H9 (cell line): ENCODE results near the gene ICE2. TPM values are rescaled to one million over a fixed set of nuclear protein-coding genes. Genes with fewer than 3 reads are reported as not detected.
A peak's percentile ranks its signal among the peaks of the same experiment; 100 is the strongest.

Experiments
- DNase-seq: peaks from one replicate; pipeline ENCODE4 v3.0.0-alpha.2; 2017
- H2AFZ ChIP-seq: one replicate; pipeline ENCODE4 v1.6.1; 2013; ENCODE audit warnings: mild to moderate bottlenecking, low read length, control low read depth, moderate library complexity
- H2AK5ac ChIP-seq: 2 replicates; pipeline ENCODE4 v1.6.1; 2013; ENCODE audit warnings: low read length, control low read depth, mixed read lengths; ENCODE audit not compliant: insufficient read length
- H2BK120ac ChIP-seq: one replicate; pipeline ENCODE4 v1.6.1; 2013; ENCODE audit warnings: low read depth, mild to moderate bottlenecking, low read length, control low read depth, inconsistent platforms; ENCODE audit not compliant: poor library complexity, severe bottlenecking
- H2BK12ac ChIP-seq: 2 replicates; pipeline ENCODE4 v1.6.1; 2013; ENCODE audit warnings: low read length, control low read depth, mixed read lengths, low read depth; ENCODE audit not compliant: insufficient read length
- H2BK15ac ChIP-seq: 2 replicates; pipeline ENCODE4 v1.6.1; 2013; ENCODE audit warnings: low read depth, low read length, control low read depth
- H2BK20ac ChIP-seq: one replicate; pipeline ENCODE4 v1.6.1; 2013; ENCODE audit warnings: low read depth, mild to moderate bottlenecking, low read length, control low read depth, inconsistent platforms; ENCODE audit not compliant: poor library complexity, severe bottlenecking
- H2BK5ac ChIP-seq: 2 replicates; pipeline ENCODE4 v1.6.1; 2013; ENCODE audit warnings: low read length, control low read depth, mixed read lengths; ENCODE audit not compliant: insufficient read length
- H3K14ac ChIP-seq: 2 replicates; pipeline ENCODE4 v1.6.1; 2013; ENCODE audit warnings: low read length, control low read depth; ENCODE audit not compliant: insufficient read depth
- H3K18ac ChIP-seq: 2 replicates; pipeline ENCODE4 v1.6.1; 2013; ENCODE audit warnings: low read depth, mild to moderate bottlenecking, mixed read lengths, low read length, control low read depth; ENCODE audit not compliant: insufficient read length
- H3K23ac ChIP-seq: 2 replicates; pipeline ENCODE4 v1.6.1; 2013; ENCODE audit warnings: low read length, control low read depth, mixed read lengths, low read depth; ENCODE audit not compliant: insufficient read length
- H3K23me2 ChIP-seq: 2 replicates; pipeline ENCODE4 v1.6.1; 2013; ENCODE audit warnings: low read depth, mild to moderate bottlenecking, mixed read lengths, low read length, control low read depth; ENCODE audit not compliant: insufficient read length, poor library complexity, severe bottlenecking
- H3K27ac ChIP-seq: 2 replicates; pipeline ENCODE4 v1.5.1; 2013; ENCODE audit warnings: low read length, control low read depth, mixed read lengths, low read depth; ENCODE audit not compliant: insufficient read length
- H3K27me3 ChIP-seq: 2 replicates; pipeline ENCODE4 v1.6.1; 2013; ENCODE audit warnings: low read length, control low read depth, inconsistent platforms; ENCODE audit not compliant: insufficient read depth
- H3K4ac ChIP-seq: 2 replicates; pipeline ENCODE4 v1.6.1; 2013; ENCODE audit warnings: low read depth, mild to moderate bottlenecking, control low read depth, inconsistent platforms, low read length, moderate library complexity
- H3K4me1 ChIP-seq: 2 replicates; pipeline ENCODE4 v1.6.1; 2013; ENCODE audit warnings: low read length, control low read depth, inconsistent platforms; ENCODE audit not compliant: insufficient read depth
- H3K4me2 ChIP-seq: 2 replicates; pipeline ENCODE4 v1.6.1; 2013; ENCODE audit warnings: low read length, control low read depth, mixed read lengths; ENCODE audit not compliant: insufficient read length, insufficient read depth
- H3K56ac ChIP-seq: 2 replicates; pipeline ENCODE4 v1.6.1; 2013; ENCODE audit warnings: low read depth, mild to moderate bottlenecking, mixed read lengths, low read length, control low read depth; ENCODE audit not compliant: insufficient read length
- H3K79me1 ChIP-seq: 2 replicates; pipeline ENCODE4 v1.6.1; 2013; ENCODE audit warnings: low read depth, mild to moderate bottlenecking, moderate library complexity, low read length, control low read depth, inconsistent platforms; ENCODE audit not compliant: insufficient read depth, poor library complexity, severe bottlenecking
- H3K79me2 ChIP-seq: 2 replicates; pipeline ENCODE4 v1.6.1; 2013; ENCODE audit warnings: low read length, control low read depth, inconsistent platforms; ENCODE audit not compliant: insufficient read depth
- H3K9ac ChIP-seq: 2 replicates; pipeline ENCODE4 v1.6.1; 2013; ENCODE audit warnings: low read length, control low read depth, mixed read lengths; ENCODE audit not compliant: insufficient read length; ENCODE audit errors: extremely low read depth
- H3K9me3 ChIP-seq: one replicate; pipeline ENCODE4 v1.6.1; 2013; ENCODE audit warnings: low read depth, low read length, inconsistent platforms; ENCODE audit not compliant: control insufficient read depth
- H3T11ph ChIP-seq: one replicate; pipeline ENCODE4 v1.6.1; 2013; ENCODE audit warnings: mild to moderate bottlenecking, low read length, control low read depth, inconsistent platforms
- H4K20me1 ChIP-seq: one replicate; pipeline ENCODE4 v1.6.1; 2013; ENCODE audit not compliant: control insufficient read depth, insufficient read length, insufficient read depth
- H4K5ac ChIP-seq: 2 replicates; pipeline ENCODE4 v1.6.1; 2013; ENCODE audit warnings: low read depth, mild to moderate bottlenecking, mixed read lengths, low read length, control low read depth; ENCODE audit not compliant: insufficient read length
- H4K8ac ChIP-seq: replicated peaks from 2 replicates; pipeline ENCODE4 v1.6.1; 2013; ENCODE audit warnings: low read length, control low read depth, mixed read lengths, low read depth; ENCODE audit not compliant: insufficient read length
- H4K91ac ChIP-seq: 2 replicates; pipeline ENCODE4 v1.6.1; 2013; ENCODE audit warnings: low read depth, mild to moderate bottlenecking, moderate library complexity, mixed read lengths, low read length, control low read depth; ENCODE audit not compliant: insufficient read length
- H3K27ac Mint-ChIP-seq, 3 experiments: 2 replicates in 2 of 3; 3 replicates in 1 of 3; pipeline ENCODE4 v1.8.0; 2020 to 2021; ENCODE audit warnings: mixed read lengths in 3 of 3, mild to moderate bottlenecking in 1 of 3, moderate library complexity in 1 of 3
- H3K27me3 Mint-ChIP-seq: 2 replicates; pipeline ENCODE4 v1.8.0; 2021; ENCODE audit warnings: low read depth, mild to moderate bottlenecking, moderate library complexity, mixed read lengths
- H3K36me3 Mint-ChIP-seq, 3 experiments: 2 replicates in 2 of 3; 3 replicates in 1 of 3; pipeline ENCODE4 v1.8.0; 2020 to 2021; ENCODE audit warnings: low read depth in 3 of 3, mixed read lengths in 3 of 3; ENCODE audit not compliant: insufficient read depth in 1 of 3
- H3K4me1 Mint-ChIP-seq, 2 experiments: 2 replicates each; pipeline ENCODE4 v1.8.0; 2020; ENCODE audit warnings: mixed read lengths in 2 of 2
- H3K4me3 Mint-ChIP-seq, 2 experiments: 2 replicates in 1 of 2; 3 replicates in 1 of 2; pipeline ENCODE4 v1.8.0; 2020 to 2021; ENCODE audit warnings: mild to moderate bottlenecking in 2 of 2, mixed read lengths in 2 of 2, moderate library complexity in 1 of 2
- H3K9me3 Mint-ChIP-seq, 2 experiments: 2 replicates in 1 of 2; 3 replicates in 1 of 2; pipeline ENCODE4 v1.8.0; 2020; ENCODE audit warnings: mild to moderate bottlenecking in 2 of 2, mixed read lengths in 2 of 2, moderate library complexity in 1 of 2
- total RNA-seq: library from RNA; stranded (reverse); gene quantifications from 2 replicates; pipeline ENCODE4 v1.2.1, GENCODE V29; 2021
- TF ChIP-seq, protein P1 (sequence below): fragments of 200-600 bp; sonication (generic); conservative IDR thresholded peaks from 3 replicates; pipeline ENCODE4 v1.8.0; 2021; ENCODE audit warnings: antibody characterized with exemption, mild to moderate bottlenecking

Gene ICE2
- total RNA-seq, 1 experiment from 2014 or later, result 76.3 TPM

GRCh38 chr15:60408463-60408981 lies 70.4 kb downstream of the ICE2 start:
- H3K4me1 ChIP-seq, result no peaks in the 10 kb centered on the region
- H2BK20ac ChIP-seq, result no peak overlapping the region
- H2AK5ac ChIP-seq, result no peak overlapping the region
- H3K9ac ChIP-seq, result no peak overlapping the region
- no peak overlapping the region for H3K4ac ChIP-seq
- H3K27ac Mint-ChIP-seq, result 0 out of 7 replicates have a peak overlapping the region, but pooled peaks of 1 of the 3 experiments have one; percentile 4
- no peak overlapping the region for H2BK5ac ChIP-seq
- H3K79me2 ChIP-seq, result no peaks in the 10 kb centered on the region
- H3K56ac ChIP-seq, result no peak overlapping the region
- H3K9me3 ChIP-seq, result no peaks in the 10 kb centered on the region
- TF ChIP-seq, protein P1, sequence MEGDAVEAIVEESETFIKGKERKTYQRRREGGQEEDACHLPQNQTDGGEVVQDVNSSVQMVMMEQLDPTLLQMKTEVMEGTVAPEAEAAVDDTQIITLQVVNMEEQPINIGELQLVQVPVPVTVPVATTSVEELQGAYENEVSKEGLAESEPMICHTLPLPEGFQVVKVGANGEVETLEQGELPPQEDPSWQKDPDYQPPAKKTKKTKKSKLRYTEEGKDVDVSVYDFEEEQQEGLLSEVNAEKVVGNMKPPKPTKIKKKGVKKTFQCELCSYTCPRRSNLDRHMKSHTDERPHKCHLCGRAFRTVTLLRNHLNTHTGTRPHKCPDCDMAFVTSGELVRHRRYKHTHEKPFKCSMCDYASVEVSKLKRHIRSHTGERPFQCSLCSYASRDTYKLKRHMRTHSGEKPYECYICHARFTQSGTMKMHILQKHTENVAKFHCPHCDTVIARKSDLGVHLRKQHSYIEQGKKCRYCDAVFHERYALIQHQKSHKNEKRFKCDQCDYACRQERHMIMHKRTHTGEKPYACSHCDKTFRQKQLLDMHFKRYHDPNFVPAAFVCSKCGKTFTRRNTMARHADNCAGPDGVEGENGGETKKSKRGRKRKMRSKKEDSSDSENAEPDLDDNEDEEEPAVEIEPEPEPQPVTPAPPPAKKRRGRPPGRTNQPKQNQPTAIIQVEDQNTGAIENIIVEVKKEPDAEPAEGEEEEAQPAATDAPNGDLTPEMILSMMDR, result no peak
- H3K18ac ChIP-seq, result no peak overlapping the region
- H3K4me3 Mint-ChIP-seq, result no peak overlapping the region
- no peak overlapping the region for H3K23ac ChIP-seq
- H2AFZ ChIP-seq, result no peak overlapping the region
- H3K36me3 Mint-ChIP-seq, result no peaks in the 10 kb centered on the region
- H3K23me2 ChIP-seq, result no peaks in the 10 kb centered on the region
- H3T11ph ChIP-seq, result no peak overlapping the region
- no peak for DNase-seq
- H3K9me3 Mint-ChIP-seq, result no peaks in the 10 kb centered on the region
- H2BK12ac ChIP-seq, result no peak overlapping the region
- no peak overlapping the region for H3K14ac ChIP-seq
- H2BK120ac ChIP-seq, result no peak overlapping the region
- no peak overlapping the region for H4K91ac ChIP-seq
- H4K8ac ChIP-seq, result no peak overlapping the region
- H3K27me3 Mint-ChIP-seq, result no peaks in the 10 kb centered on the region; the same call in 1 of the 2 replicates
- no peaks in the 10 kb centered on the region for H4K20me1 ChIP-seq
- no peak overlapping the region for H4K5ac ChIP-seq
- H3K4me2 ChIP-seq, result no peak overlapping the region
- no peak overlapping the region for H3K27ac ChIP-seq
- H3K4me1 Mint-ChIP-seq, result peaks cover 11 to 15% of the 10 kb centered on the region in 2 experiments
- no peaks in the 10 kb centered on the region for H3K79me1 ChIP-seq
- H2BK15ac ChIP-seq, result no peak overlapping the region
- no peaks in the 10 kb centered on the region for H3K27me3 ChIP-seq
